Nephron progenitor cell (in vitro differentiated cells): Measurements from ENCODE around the gene HSD3B7.
"Not testable (repeated sequence)": the region's sequence is repeated elsewhere in the genome, so short reads cannot be mapped to it uniquely, and the experiment has no call there.

Experiments used
- DNase-seq: peaks from one replicate; pipeline ENCODE4 v3.0.0; 2021
- H3K27ac Mint-ChIP-seq: 2 replicates; pipeline ENCODE4 v1.8.0; 2021; ENCODE audit warnings: mild to moderate bottlenecking, moderate library complexity, mixed read lengths
- H3K27me3 Mint-ChIP-seq: 2 replicates; pipeline ENCODE4 v1.8.0; 2021; ENCODE audit warnings: mild to moderate bottlenecking, low read depth, mixed read lengths; ENCODE audit not compliant: poor library complexity
- H3K36me3 Mint-ChIP-seq: 2 replicates; pipeline ENCODE4 v1.8.0; 2021; ENCODE audit warnings: low read depth, mixed read lengths
- H3K4me1 Mint-ChIP-seq: 2 replicates; pipeline ENCODE4 v1.8.0; 2021; ENCODE audit warnings: mixed read lengths
- H3K4me3 Mint-ChIP-seq: 2 replicates; pipeline ENCODE4 v1.8.0; 2021; ENCODE audit warnings: mild to moderate bottlenecking, moderate library complexity, mixed read lengths
- H3K9me3 Mint-ChIP-seq: 2 replicates; pipeline ENCODE4 v1.8.0; 2021; ENCODE audit warnings: mild to moderate bottlenecking, moderate library complexity, mixed read lengths
- TF ChIP-seq, protein P1 (sequence below): fragments of 200-600 bp; sonication (generic); IDR thresholded peaks from 2 replicates; pipeline ENCODE4 v1.5.0; 2021; ENCODE audit warnings: antibody characterized with exemption

HSD3B7 gene

DNA sequence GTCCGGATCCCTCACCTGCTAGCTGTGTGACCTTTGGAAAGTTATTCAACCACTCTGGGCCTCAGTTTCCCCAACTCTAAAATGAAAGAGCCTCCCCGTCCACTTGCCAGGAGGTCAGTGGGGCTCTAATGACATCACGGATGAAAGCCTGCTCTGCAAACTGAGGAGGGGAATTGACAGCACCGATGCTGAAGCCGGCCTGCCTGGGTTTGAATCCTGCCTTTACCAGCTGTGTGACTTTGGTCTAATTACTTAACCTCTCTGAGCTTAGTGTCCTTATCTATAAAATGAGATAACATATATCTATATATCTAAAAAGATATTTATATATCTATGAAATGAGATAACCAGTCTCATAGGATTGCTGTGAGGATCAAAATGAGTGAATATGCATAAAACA, 23.5 kb downstream of the HSD3B7 start:
- Mint-ChIP-seq H3K4me1 (peaks cover 32% of the 10 kb centered on the region), H3K4me3 (no peak overlapping the region), H3K27ac (peak overlapping the region; percentile 22), H3K27me3 (peaks cover 32% of the 10 kb centered on the region), H3K9me3 (no peaks in the 10 kb centered on the region), H3K36me3 (no peaks in the 10 kb centered on the region)
- no peak for DNase-seq
- TF ChIP-seq, protein P1, sequence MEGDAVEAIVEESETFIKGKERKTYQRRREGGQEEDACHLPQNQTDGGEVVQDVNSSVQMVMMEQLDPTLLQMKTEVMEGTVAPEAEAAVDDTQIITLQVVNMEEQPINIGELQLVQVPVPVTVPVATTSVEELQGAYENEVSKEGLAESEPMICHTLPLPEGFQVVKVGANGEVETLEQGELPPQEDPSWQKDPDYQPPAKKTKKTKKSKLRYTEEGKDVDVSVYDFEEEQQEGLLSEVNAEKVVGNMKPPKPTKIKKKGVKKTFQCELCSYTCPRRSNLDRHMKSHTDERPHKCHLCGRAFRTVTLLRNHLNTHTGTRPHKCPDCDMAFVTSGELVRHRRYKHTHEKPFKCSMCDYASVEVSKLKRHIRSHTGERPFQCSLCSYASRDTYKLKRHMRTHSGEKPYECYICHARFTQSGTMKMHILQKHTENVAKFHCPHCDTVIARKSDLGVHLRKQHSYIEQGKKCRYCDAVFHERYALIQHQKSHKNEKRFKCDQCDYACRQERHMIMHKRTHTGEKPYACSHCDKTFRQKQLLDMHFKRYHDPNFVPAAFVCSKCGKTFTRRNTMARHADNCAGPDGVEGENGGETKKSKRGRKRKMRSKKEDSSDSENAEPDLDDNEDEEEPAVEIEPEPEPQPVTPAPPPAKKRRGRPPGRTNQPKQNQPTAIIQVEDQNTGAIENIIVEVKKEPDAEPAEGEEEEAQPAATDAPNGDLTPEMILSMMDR, result no peak

DNA sequence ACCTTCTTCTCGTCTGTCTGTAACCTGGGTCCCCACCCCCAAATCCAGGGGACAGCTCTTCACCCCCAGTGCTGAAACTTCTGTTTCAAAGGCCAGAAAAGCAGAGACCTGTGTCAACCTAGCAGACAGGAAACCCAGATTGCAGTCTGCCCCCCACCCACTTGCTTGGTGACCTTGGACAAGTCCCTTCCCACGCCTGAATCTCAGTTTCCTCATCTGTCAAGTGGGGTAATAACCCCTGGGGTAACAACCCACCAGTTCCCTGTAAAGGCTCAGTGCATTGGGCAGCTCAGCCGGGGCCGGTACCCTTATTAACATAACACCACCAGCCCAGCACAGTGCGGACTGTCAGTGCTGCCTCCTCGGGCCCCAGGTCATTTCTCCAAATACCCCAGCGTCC, 24.1 kb downstream of the HSD3B7 start:
- Mint-ChIP-seq H3K27ac (no peak overlapping the region), H3K27me3 (peaks cover 35% of the 10 kb centered on the region), H3K4me3 (peak overlapping the region; percentile 47), H3K36me3 (no peaks in the 10 kb centered on the region), H3K4me1 (peaks cover 30% of the 10 kb centered on the region), H3K9me3 (no peaks in the 10 kb centered on the region)
- DNase-seq, result no peak
- TF ChIP-seq, protein P1, result no peak

DNA sequence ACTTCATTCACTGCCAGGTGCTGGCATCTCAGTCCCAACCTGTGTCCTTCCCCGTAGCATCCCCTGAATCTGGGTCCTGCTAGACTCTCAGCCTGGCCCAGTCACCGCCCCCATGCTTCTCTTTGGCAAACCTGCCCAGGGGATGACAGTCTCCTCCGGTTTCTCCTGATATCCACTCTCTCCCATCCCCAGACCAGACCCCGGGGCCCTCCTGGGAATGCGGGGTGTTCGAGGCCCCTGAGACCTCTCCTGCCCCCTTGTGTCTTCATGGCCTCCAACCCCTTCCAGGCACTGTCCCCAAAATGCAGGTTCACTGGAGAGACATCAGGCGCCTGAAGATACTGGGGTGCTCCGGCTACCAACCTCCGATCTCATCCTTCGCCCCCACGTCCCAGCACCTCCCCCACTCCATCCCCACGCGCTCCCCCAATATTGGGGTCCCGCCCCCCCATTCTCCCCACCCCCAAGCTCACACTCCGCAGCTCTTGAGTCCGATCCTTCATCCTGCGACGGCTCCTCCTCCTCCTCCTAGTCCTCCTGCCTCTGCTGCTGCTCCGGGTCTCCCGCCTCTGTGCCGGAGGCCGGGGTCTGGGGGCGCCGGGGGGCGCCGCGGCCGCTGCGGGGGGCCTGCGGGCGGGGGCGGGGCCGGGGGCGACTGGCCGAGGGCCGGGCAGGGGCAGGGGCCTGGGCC, 25.0 kb downstream of the HSD3B7 start:
- peaks cover 44% of the 10 kb centered on the region for H3K27me3 Mint-ChIP-seq
- H3K9me3 Mint-ChIP-seq, result no peaks in the 10 kb centered on the region
- TF ChIP-seq, protein P1, result no peak
- H3K4me3 Mint-ChIP-seq, result peak overlapping the region; percentile 84
- no peak for DNase-seq
- no peaks in the 10 kb centered on the region for H3K36me3 Mint-ChIP-seq
- peak overlapping the region; percentile 32 for H3K27ac Mint-ChIP-seq
- peaks cover 30% of the 10 kb centered on the region for H3K4me1 Mint-ChIP-seq

DNA sequence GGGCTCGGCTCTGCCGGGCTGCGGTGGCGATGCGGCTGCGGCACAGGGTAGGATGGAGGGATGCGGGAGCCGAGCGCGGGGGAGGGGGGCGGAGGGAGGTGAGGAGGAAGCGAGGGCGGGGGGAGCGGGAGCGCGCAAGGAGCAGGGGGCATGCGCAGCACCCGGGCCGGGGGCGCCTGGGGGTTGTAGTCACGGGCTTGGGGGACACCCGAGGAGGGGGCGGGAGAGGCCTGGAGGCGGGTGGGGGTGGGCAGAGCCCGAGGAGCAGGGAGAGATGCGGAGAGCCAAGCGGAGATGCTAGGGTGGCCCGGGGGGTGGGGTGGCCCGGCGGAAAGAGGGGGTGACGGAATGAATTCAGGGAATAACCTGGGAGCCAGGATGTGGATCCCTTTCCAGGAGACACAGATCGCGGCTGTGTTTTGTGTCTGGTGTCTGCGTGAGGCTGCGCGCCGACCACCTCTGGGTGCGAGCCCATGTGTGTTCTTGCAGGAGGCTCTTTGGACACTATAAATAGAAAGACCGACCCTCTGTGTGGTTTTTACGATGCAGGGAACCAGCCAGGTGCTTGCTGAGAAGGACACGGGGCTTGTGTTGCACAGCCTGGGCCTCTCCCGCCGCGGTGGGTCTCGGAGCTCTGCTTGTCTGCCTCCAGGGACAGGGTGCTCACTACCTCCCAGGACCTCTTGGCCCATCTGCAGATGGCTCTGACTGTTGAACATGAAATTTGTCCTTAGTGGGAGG, 25.7 kb downstream of the HSD3B7 start, which contains the start of gene STX1B:
Gene STX1B (minus strand): TSS at position 54 of the 741 bp plus-strand sequence. CDS start 242 bp downstream, outside the sequence.
- Mint-ChIP-seq H3K27ac (peak within 1 kb of the TSS; percentile 32), H3K27me3 (peaks cover 43% of the 10 kb centered on the region)

DNA sequence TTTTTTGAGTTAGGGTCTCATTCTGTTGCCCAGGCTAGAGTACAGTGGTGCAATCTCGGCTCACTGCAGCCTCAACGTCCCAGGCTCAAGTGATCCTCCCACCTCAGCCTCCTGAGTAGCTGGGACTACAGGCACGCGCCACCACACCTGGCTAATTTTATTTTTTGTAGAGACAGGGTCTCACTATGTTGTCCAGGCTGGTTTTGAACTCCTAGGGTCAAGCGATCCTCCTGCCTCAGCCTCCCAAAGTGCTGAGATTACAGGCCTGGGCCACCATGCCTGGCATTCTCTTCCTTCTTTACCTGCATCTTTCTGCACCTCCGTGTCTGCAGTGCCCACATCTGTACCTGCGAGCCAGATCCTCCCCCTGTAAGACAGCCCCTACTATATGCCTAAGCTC, 26.8 kb downstream of the HSD3B7 start:
- H3K4me1 Mint-ChIP-seq, result peaks cover 18% of the 10 kb centered on the region
- DNase-seq, H3K27ac Mint-ChIP-seq, H3K36me3 Mint-ChIP-seq, H3K9me3 Mint-ChIP-seq: not testable (repeated sequence)
- peaks cover 43% of the 10 kb centered on the region for H3K27me3 Mint-ChIP-seq
- H3K4me3 Mint-ChIP-seq, result peak overlapping the region; percentile 82

More for the DNA sequence above, 25.7 kb downstream of the HSD3B7 start, which contains the start of gene STX1B:
- H3K4me1 Mint-ChIP-seq, result peaks cover 28% of the 10 kb centered on the region
- TF ChIP-seq, protein P1, result no peak
- H3K36me3 Mint-ChIP-seq, result no peaks in the 10 kb centered on the region
- no peaks in the 10 kb centered on the region for H3K9me3 Mint-ChIP-seq
- peak within 1 kb of the TSS; percentile 84 for H3K4me3 Mint-ChIP-seq
- peak; percentile 88 for DNase-seq

DNA sequence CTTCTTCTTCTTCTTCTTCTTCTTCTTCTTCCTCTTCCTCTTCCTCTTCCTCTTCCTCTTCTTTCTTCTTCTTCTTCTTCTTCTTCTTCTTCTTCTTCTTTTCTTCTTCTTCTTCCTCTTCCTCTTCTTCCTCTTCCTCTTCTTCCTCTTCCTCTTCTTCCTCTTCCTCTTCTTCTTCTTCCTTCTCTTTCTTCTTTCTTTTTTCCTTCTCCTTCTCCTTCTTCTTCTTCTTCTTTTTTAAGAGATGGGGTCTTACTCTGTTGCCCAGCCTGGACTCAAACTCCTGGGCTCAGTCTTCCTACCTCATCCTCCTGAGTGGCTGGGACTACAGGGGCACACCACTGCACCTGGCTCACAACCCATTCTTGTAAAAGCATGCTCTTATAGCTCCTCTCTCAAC, 28.3 kb downstream of the HSD3B7 start:
- H3K27me3 Mint-ChIP-seq, result peaks cover 43% of the 10 kb centered on the region
- DNase-seq, H3K4me3 Mint-ChIP-seq, H3K9me3 Mint-ChIP-seq, H3K36me3 Mint-ChIP-seq, H3K27ac Mint-ChIP-seq: not testable (repeated sequence)
- H3K4me1 Mint-ChIP-seq, result peaks cover 14% of the 10 kb centered on the region
